ENCODE results near the gene VAV2. TPM values are rescaled to one million over a fixed set of nuclear protein-coding genes. Genes with fewer than 3 reads are reported as not detected.

The VAV2 gene
- total and polyA plus RNA-seq, 12 donors = 3.3 to 96.2 (median 31.2) TPM

- Histone ChIP-seq H3K4me3 (no peak overlapping the region), H3K4me1 (replicated peaks in 1 of 2) (no peaks in the 10 kb centered on the region), H3K27ac (no peak overlapping the region), H3K9me3 (replicated peaks in 1 of 3) (no peaks in the 10 kb centered on the region), H3K27me3 (no peaks in the 10 kb centered on the region), H3K36me3 (replicated peaks in 1 of 2) (no peaks in the 10 kb centered on the region)
- intact Hi-C loops (cut with DNase I) = no loop called here
- TF ChIP-seq POLR2A (IDR thresholded peaks at IDR 0.05) (no peak), CTCF (IDR thresholded peaks at IDR 0.05) (no peak)
- whole genome bisulfite sequencing, 4 donors = 83 to 92% (median 88%) methylated on average over 1 to 2 of the region's 2 CpGs
- no peak for DNase-seq
Measured at GRCh38 chr9:134003237-134003636, 11.1 kb upstream of the VAV2 start.

GRCh38 chr9:134002796-134003195 lies 10.7 kb upstream of the VAV2 start:
- Histone ChIP-seq H3K4me1 (replicated peaks in 1 of 2) (no peaks in the 10 kb centered on the region), H3K27me3 (no peaks in the 10 kb centered on the region), H3K9me3 (replicated peaks in 1 of 3) (no peaks in the 10 kb centered on the region), H3K4me3 (no peak overlapping the region), H3K36me3 (replicated peaks in 1 of 2) (no peaks in the 10 kb centered on the region), H3K27ac (no peak overlapping the region)
- intact Hi-C loops (cut with DNase I) = no loop called here
- no peak for TF ChIP-seq CTCF (IDR thresholded peaks at IDR 0.05)
- no peak for TF ChIP-seq POLR2A (IDR thresholded peaks at IDR 0.05)
- 68 to 95% (median 86%) methylated on average over 2 of the region's 2 CpGs for WGBS, 4 donors
- no peak for DNase-seq

GRCh38 chr9:133999851-134000265 lies 7.7 kb upstream of the VAV2 start:
- WGBS, 4 donors = 77 to 90% (median 85%) methylated on average over 4 to 6 of the region's 6 CpGs
- Histone ChIP-seq H3K27ac (no peak overlapping the region), H3K9me3 (replicated peaks in 1 of 3) (no peaks in the 10 kb centered on the region), H3K36me3 (replicated peaks in 1 of 2) (no peaks in the 10 kb centered on the region), H3K4me3 (no peak overlapping the region), H3K4me1 (replicated peaks in 1 of 2) (no peaks in the 10 kb centered on the region), H3K27me3 (no peaks in the 10 kb centered on the region)
- TF ChIP-seq POLR2A (IDR thresholded peaks at IDR 0.05) (no peak), CTCF (IDR thresholded peaks at IDR 0.05) (no peak)
- intact Hi-C loops (cut with DNase I) = no loop called here
- no peak for DNase-seq

- Histone ChIP-seq H3K4me1 (replicated peaks in 1 of 2) (peaks cover 0 to 3% of the 10 kb centered on the region in 2 donors), H3K27me3 (no peaks in the 10 kb centered on the region), H3K4me3 (no peak overlapping the region), H3K9me3 (replicated peaks in 1 of 3) (no peaks in the 10 kb centered on the region), H3K27ac (no peak overlapping the region), H3K36me3 (replicated peaks in 1 of 2) (no peaks in the 10 kb centered on the region)
- TF ChIP-seq POLR2A (IDR thresholded peaks at IDR 0.05) (no peak), CTCF (IDR thresholded peaks at IDR 0.05) (no peak)
- no peak for DNase-seq
- WGBS, 4 donors = 89 to 100% (median 94%) methylated on average over 1 of the region's 1 CpG
- intact Hi-C loops (cut with DNase I) = no loop called here
Measured at GRCh38 chr9:133998915-133999595, 6.9 kb upstream of the VAV2 start.

All from adrenal gland (tissue), 12 donors.